ENCODE data around the gene KYNU.
A peak's percentile ranks its signal among the peaks of the same experiment; 100 is the strongest.

The KYNU gene

GRCh38 chr2:142973160-142973821, 95.8 kb downstream of the KYNU start:
- DNase-seq: no peak

DNA sequence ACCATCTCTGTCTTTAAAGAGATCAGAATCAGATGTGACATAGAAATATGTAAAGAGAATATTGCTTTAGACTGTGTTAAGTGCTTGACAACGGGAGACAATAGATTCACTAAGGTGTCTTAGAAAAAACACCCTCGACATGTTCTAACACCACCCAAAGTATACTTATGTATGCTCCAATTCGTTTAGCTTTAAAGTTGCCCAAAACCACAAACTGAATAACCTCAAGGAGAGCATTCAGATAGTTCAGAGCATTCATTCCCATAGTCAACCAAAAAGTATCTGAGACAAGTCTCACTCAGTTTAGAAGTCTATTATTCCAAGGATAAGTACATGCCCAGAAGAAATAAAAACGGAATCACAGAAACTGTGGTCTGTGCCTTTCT, 96.4 kb downstream of the KYNU start:
- no peak for DNase-seq

DNA sequence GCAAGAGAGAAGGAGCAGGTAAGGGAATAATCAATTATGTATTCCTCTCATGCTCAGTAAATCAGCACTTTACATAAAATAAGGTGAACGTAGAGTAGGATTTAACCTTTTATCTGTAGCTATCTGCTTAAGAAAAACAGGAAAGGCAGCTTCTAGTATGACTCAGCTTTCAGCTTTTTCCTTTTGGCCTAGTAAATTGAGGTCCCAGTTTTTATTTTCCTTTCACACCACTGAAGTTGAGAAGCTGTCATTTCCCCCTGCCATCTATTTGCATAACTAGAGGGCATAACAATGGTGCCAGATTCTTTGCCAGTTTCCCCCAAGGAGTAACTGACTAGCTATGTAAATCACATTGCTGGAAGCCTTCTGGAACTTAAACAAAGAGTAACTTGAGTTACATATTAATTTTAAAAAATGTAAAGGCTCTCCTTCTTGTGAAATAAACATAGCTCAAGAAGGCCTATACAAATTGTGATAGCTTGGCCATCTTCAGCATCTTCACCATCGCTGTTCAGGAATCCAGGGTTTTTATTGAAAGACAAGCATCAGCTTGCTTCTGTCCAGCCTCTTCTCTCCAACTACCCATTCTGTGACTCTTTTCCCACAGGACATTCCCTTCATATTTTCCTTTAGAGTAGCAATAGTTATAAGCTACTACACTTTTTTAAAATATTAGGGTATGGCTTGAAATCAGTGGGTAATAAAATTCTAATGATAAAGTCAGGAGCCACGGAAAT, 97.0 kb downstream of the KYNU start:
- DNase-seq: no peak

GRCh38 chr2:142975239-142975638, 97.8 kb downstream of the KYNU start:
- DNase-seq: no peak

DNA sequence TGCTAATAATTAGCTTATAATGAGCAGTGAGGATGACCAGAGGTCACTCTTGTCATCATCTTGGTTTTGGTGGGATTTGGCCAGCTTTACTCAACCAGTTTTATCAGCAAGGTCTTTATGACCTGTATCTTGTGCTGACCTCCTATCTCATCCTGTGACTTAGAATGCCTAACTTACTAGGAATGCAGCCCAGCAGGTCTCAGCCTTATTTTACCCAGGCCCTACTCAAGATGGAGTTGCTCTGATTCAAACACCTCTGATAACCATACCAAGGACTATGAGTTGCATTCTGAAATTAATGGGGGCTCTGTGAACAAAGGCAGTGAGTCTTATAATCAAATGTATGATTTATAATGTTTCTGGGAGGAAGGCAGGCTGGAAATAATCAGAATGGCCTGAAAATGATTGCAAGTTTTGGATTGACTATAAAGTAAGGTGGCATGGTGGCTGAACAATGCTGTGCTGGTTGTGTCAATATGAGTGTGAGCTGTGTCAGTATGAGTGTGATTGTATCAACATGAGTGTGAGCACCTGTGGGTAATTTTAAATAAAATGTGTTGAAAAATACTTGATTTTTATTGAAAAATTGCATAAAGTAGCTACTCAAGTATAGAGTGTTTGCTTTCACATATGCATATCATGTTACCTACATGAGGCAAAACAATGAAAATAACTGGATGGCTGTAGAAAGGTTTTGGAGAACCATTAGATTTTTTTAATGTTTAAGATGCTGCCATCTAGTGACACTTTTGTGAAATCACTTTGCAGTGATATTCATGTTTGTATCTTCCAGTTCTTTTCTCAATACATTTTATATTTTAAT, 103.0 kb downstream of the KYNU start:
- DNase-seq: peak; percentile 32

GRCh38 chr2:142981069-142981378, 103.6 kb downstream of the KYNU start:
- DNase-seq: no peak

DNA sequence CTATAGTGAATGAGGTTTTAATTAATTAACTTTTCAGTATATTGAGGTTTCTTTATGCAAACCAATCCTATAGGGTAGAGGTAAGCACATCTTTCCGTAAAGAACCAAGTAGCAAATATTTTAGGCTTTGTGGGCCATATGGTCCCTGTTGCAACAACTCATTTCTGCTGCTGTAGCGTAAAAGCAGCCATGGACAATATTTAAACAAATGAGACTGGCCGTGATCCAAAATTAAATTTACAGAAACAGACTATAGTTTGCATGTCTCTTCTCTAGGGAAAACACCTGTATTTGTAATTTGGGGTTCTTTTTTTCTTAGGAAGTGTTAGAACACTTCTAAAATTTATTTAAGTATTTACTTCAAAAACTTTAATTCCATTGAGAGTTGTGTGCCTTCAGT, 104.3 kb downstream of the KYNU start:
- DNase-seq: no peak

DNA sequence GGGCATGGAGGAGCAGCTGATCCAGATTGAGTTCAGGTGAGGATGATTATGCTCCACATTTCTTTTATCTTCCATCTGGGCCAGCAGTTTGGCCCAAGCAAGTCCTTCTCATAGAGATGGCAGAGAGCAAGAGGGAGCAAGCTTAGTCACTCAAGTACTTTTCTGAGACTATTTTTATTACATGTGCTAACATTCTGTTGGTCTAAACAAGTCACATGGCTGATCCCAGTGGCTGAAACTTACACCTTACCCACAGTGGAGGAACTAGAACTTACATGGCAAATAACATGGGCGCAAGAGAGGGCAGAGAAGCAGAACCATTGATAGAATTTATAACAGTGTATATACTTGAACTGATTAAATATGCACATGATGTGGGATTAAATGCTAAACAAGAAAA, 105.7 kb downstream of the KYNU start:
- no peak for DNase-seq

DNA sequence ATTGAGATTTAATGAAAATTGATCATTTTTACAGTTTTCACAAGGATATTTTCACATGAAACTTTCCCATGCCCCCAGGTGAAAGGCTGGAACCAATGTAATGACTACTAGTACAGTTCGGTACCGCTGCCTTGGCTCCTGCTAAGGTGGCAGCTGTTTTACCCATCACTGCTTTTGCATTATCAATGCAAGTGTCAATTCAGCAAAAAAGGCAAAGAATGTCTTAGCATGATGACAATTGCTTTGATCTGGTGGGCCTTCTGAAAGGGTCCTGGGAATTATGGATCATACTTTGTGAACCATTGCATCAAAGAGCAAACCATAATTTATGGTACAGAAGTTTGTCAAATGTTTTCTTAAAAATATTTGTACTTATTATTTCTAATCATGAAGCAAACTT, 107.2 kb downstream of the KYNU start:
- no peak for DNase-seq

- no peak for DNase-seq
Measured at GRCh38 chr2:142987044-142987443, 109.6 kb downstream of the KYNU start.

- DNase-seq: peak; percentile 71
Measured at GRCh38 chr2:142989273-142990204, 112.1 kb downstream of the KYNU start.

GRCh38 chr2:142991295-142991694, 113.8 kb downstream of the KYNU start:
- no peak for DNase-seq

DNA sequence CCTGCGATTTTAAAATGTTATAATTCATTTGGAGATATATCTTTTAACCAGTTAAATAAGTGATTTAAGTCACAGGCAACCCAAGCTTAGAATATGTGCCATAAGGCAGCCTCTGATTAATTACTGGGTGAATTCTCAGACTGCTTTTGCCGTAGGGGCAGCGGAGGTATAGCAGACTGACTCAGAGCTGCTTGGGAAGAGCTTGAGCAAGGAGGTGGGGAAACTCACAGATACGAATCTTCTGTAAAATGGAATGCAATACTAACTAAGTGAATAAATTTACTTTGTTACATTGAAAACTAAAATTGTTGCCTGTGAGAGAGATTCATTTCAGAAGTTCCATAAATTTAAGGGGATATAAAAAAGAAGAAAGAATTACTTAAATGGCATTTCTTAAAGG, 115.4 kb downstream of the KYNU start:
- DNase-seq: no peak

DNA sequence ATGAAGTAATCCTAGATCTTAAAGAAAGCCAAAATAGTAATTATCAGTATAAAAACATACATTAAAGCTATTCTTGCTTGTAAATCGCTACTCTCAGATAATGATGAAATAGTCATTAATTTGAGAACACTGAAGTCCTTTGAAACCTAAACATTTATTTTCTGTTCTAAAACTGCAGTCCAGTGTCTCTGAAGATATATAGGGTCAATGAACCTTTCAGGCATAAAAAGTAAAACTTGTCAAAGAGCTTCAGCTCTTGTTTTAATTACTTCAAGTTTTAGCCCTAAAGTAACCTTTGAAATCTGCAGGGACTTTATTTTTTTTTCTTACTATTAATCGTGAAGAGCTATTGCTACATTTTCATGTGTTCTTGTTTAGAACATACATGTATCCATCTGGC, 116.3 kb downstream of the KYNU start:
- no peak for DNase-seq

- DNase-seq: no peak
Measured at GRCh38 chr2:142994665-142995064, 117.2 kb downstream of the KYNU start.

- DNase-seq: no peak
Measured at GRCh38 chr2:142997231-142997630, 119.8 kb downstream of the KYNU start.

DNA sequence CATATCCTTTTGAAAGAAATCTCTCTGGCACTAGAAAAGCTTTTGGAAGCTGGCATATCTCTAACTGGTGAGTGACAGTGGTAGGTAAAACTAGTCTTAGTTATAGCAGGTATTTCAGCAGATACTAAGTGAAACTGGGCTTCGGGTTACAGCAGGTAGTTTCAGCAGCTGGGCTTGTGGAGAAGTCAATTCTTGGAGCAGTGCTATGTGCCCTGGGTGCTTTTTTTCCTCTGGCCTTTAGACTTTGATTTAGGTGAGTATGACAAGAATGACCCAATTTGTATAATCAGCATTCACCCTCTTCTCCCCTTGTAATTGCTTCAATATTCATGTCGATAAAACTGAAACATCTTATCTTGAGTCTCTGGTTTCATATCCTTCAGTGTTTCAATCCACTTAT, 123.1 kb downstream of the KYNU start:
- no peak for DNase-seq

DNA sequence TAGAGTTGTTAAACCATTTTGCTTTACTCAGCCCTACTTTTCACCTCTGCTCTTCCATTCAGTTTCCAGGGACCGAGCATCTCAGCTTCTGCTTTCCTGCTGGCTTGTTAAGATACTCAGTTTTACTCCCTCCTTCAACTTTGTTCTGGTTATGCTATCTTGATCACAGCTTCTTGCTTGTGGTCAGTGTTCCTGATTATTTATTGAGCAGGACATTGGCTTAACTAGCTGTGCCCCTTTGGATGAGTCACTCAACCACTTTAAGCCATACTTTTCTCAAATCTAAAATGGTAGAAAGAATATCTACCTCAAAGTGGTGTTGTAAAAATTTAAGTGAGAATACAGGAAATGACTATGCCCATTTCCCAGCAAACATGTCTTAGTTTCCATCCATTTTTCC, 124.0 kb downstream of the KYNU start:
- DNase-seq: no peak

- DNase-seq: no peak
Measured at GRCh38 chr2:143015656-143016055, 138.2 kb downstream of the KYNU start.

- no peak for DNase-seq
Measured at GRCh38 chr2:143026411-143027054, 149.1 kb downstream of the KYNU start.

GRCh38 chr2:143029141-143029540, 151.7 kb downstream of the KYNU start:
- no peak for DNase-seq

DNA sequence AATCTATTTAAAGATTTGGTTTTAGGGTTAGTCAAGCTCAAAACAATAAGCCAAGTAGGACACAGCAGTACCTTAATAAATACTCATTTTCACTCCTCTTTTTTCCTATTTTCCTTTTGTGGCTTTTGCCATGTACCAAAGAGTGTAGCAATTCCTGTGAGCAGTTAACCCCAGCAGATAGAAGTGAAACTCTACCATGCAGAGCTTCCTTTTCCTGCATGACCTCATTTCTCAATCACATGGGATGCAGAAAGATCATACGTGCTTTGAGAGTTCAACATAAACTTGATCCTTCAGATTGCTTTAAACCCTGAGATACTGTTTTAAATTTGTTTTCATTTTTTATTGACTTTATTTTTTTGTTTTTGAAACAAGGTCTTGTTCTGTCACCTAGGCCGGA, 152.7 kb downstream of the KYNU start:
- no peak for DNase-seq
